ENCODE measurements around the gene CCDC197.

The CCDC197 gene

GRCh38 chr14:93997916-93998870 is 1.1 kb downstream of the CCDC197 start:
- TF ChIP-seq CTCF (IDR thresholded peaks at IDR 0.05; ENCODE audit: low read depth, low read length): no peak
- no peak for DNase-seq (ENCODE audit: low read depth, low spot score)
- in situ Hi-C loops (cut with HindIII; ENCODE audit: low sequenced_read_pairs): no loop called here
- no peak overlapping the region for H3K4me3 ChIP-seq (ENCODE audit: low read depth, low read length)

- TF ChIP-seq CTCF (IDR thresholded peaks at IDR 0.05; ENCODE audit: low read depth, low read length): no peak
- DNase-seq (ENCODE audit: low read depth, low spot score): no peak
- in situ Hi-C loops (cut with HindIII; ENCODE audit: low sequenced_read_pairs): no loop called here
- H3K4me3 ChIP-seq (ENCODE audit: low read depth, low read length): no peak overlapping the region
Observed at GRCh38 chr14:93998871-93999403, 1.8 kb downstream of the CCDC197 start.

- no peak for TF ChIP-seq CTCF (IDR thresholded peaks at IDR 0.05; ENCODE audit: low read depth, low read length)
- DNase-seq (ENCODE audit: low read depth, low spot score): no peak
- in situ Hi-C loops (cut with HindIII; ENCODE audit: low sequenced_read_pairs): no loop called here
- H3K4me3 ChIP-seq (ENCODE audit: low read depth, low read length): no peak overlapping the region
Observed at GRCh38 chr14:93999573-93999972, 2.5 kb downstream of the CCDC197 start.

GRCh38 chr14:94000267-94000666 is 3.2 kb downstream of the CCDC197 start:
- TF ChIP-seq CTCF (IDR thresholded peaks at IDR 0.05; ENCODE audit: low read depth, low read length): no peak
- in situ Hi-C loops (cut with HindIII; ENCODE audit: low sequenced_read_pairs): no loop called here
- H3K4me3 ChIP-seq (ENCODE audit: low read depth, low read length): no peak overlapping the region
- DNase-seq (ENCODE audit: low read depth, low spot score): no peak

GRCh38 chr14:94001016-94001415 is 3.9 kb downstream of the CCDC197 start:
- no peak for DNase-seq (ENCODE audit: low read depth, low spot score)
- no peak overlapping the region for H3K4me3 ChIP-seq (ENCODE audit: low read depth, low read length)
- in situ Hi-C loops (cut with HindIII; ENCODE audit: low sequenced_read_pairs): no loop called here
- no peak for TF ChIP-seq CTCF (IDR thresholded peaks at IDR 0.05; ENCODE audit: low read depth, low read length)

GRCh38 chr14:94001501-94002396 is 4.6 kb downstream of the CCDC197 start:
- H3K4me3 ChIP-seq (ENCODE audit: low read depth, low read length): no peak overlapping the region
- in situ Hi-C loops (cut with HindIII; ENCODE audit: low sequenced_read_pairs): no loop called here
- peak; percentile 65 for DNase-seq (ENCODE audit: low read depth, low spot score)
- peak; percentile 94 for TF ChIP-seq CTCF (IDR thresholded peaks at IDR 0.05; ENCODE audit: low read depth, low read length)
